Smooth muscle cell (in vitro differentiated cells): ENCODE data around the gene PDE1A. TPM values are rescaled to one million over a fixed set of nuclear protein-coding genes. Genes with fewer than 3 reads are reported as not detected.

Experiments used
- DNase-seq: peaks from one replicate; lab custom pipeline; 2025; ENCODE audit not compliant: unreplicated experiment; lab: John Stamatoyannopoulos, UW
- H2AFZ ChIP-seq: fragments of 200-600 bp; sonication (generic); 2 replicates; pipeline ENCODE4 v1.6.0; 2016; ENCODE audit warnings: antibody characterized with exemption, low read depth, mild to moderate bottlenecking
- H3F3A ChIP-seq: fragments of 200-600 bp; sonication (generic); 2 replicates; pipeline ENCODE4 v1.6.0; 2017; ENCODE audit warnings: antibody characterized with exemption, low read depth
- H3K27ac ChIP-seq: fragments of 200-600 bp; sonication (generic); 2 replicates; pipeline ENCODE4 v1.5.1; 2016; ENCODE audit warnings: low read depth, mild to moderate bottlenecking
- H3K27me3 ChIP-seq: fragments of 200-600 bp; sonication (generic); 2 replicates; pipeline ENCODE4 v1.6.1; 2016; ENCODE audit warnings: low read depth, mild to moderate bottlenecking
- H3K36me3 ChIP-seq: fragments of 200-600 bp; sonication (generic); 2 replicates; pipeline ENCODE4 v1.5.1; 2016; ENCODE audit warnings: low read depth
- H3K4me1 ChIP-seq: fragments of 200-600 bp; sonication (generic); 2 replicates; pipeline ENCODE4 v1.5.1; 2016; ENCODE audit warnings: low read depth
- H3K4me2 ChIP-seq: fragments of 200-600 bp; sonication (generic); 2 replicates; pipeline ENCODE4 v1.6.0; 2016; ENCODE audit warnings: mild to moderate bottlenecking
- H3K4me3 ChIP-seq: fragments of 200-600 bp; sonication (generic); 2 replicates; pipeline ENCODE4 v1.5.1; 2016; ENCODE audit warnings: mild to moderate bottlenecking
- H3K79me2 ChIP-seq: fragments of 200-600 bp; sonication (generic); 2 replicates; pipeline ENCODE4 v1.6.0; 2016; ENCODE audit warnings: low read depth, mild to moderate bottlenecking
- H3K9ac ChIP-seq: fragments of 200-600 bp; sonication (generic); 2 replicates; pipeline ENCODE4 v1.6.0; 2016; ENCODE audit warnings: low read depth
- H3K9me3 ChIP-seq: fragments of 200-600 bp; sonication (generic); replicated peaks from 2 replicates; pipeline ENCODE4 v1.5.1; 2016; ENCODE audit warnings: low read depth
- H4K20me1 ChIP-seq: fragments of 200-600 bp; sonication (generic); 2 replicates; pipeline ENCODE4 v1.6.0; 2016; ENCODE audit warnings: low read depth
- CTCF ChIP-seq: fragments of 200-600 bp; sonication (generic); IDR thresholded peaks from 2 replicates; pipeline ENCODE4 v1.5.1; 2017; ENCODE audit warnings: borderline replicate concordance, mild to moderate bottlenecking, antibody characterized with exemption; ENCODE audit not compliant: insufficient read depth, poor library complexity, severe bottlenecking
- WGBS: methylation state at CpG from one replicate; pipeline ENCODE4 v1.1.7; 2016; ENCODE audit warnings: low lambda C conversion rate; 5-methylcytosine and 5-hydroxymethylcytosine counted together
- polyA plus RNA-seq: library from polyadenylated mRNA; unstranded; fragments of >200 nt; fragmentation: Nextera tagmentation; extraction: Ambion mirVana; gene quantifications from 2 replicates; pipeline ENCODE4 v1.2.1, GENCODE V29; 2016
- total RNA-seq: library from RNA; depleted of rRNA; stranded (reverse); fragments of >200 nt; gene quantifications from 2 replicates; pipeline ENCODE4 v1.2.3, GENCODE V29; 2014

Gene PDE1A
- total and polyA plus RNA-seq, 2 experiments from 2014 or later, result 0.58 to 0.96 TPM

GRCh38 chr2:182245963-182246362 is 180.9 kb downstream of the PDE1A start:
- H3K4me2 ChIP-seq, result no peak overlapping the region
- H3K9ac ChIP-seq, result no peak overlapping the region
- H3K9me3 ChIP-seq, result no peaks in the 10 kb centered on the region
- no peak overlapping the region for H3K4me3 ChIP-seq
- H3K4me1 ChIP-seq, result peaks cover 15% of the 10 kb centered on the region
- H3K79me2 ChIP-seq, result no peaks in the 10 kb centered on the region
- H3K27ac ChIP-seq, result no peak overlapping the region
- no peak overlapping the region for H2AFZ ChIP-seq
- no peaks in the 10 kb centered on the region for H3F3A ChIP-seq
- H3K27me3 ChIP-seq, result no peaks in the 10 kb centered on the region
- no peak for DNase-seq
- no peaks in the 10 kb centered on the region for H4K20me1 ChIP-seq
- no peaks in the 10 kb centered on the region for H3K36me3 ChIP-seq
- TF ChIP-seq CTCF, result no peak

GRCh38 chr2:182242609-182243008 is 184.2 kb downstream of the PDE1A start:
- Histone ChIP-seq H3K4me1 (peaks cover 15% of the 10 kb centered on the region), H3K4me2 (no peak overlapping the region), H4K20me1 (no peaks in the 10 kb centered on the region), H3F3A (no peaks in the 10 kb centered on the region), H2AFZ (no peak overlapping the region), H3K36me3 (no peaks in the 10 kb centered on the region), H3K9me3 (no peaks in the 10 kb centered on the region), H3K79me2 (no peaks in the 10 kb centered on the region), H3K9ac (no peak overlapping the region), H3K27me3 (no peaks in the 10 kb centered on the region), H3K4me3 (no peak overlapping the region), H3K27ac (no peak overlapping the region)
- 71% methylated on average over 4 of the region's 5 CpGs for WGBS
- no peak for DNase-seq
- TF ChIP-seq CTCF, result no peak

- H3K9me3 ChIP-seq, result no peaks in the 10 kb centered on the region
- 93% methylated on average over 1 of the region's 1 CpG for WGBS
- no peaks in the 10 kb centered on the region for H3F3A ChIP-seq
- no peak overlapping the region for H3K4me2 ChIP-seq
- no peaks in the 10 kb centered on the region for H3K27me3 ChIP-seq
- DNase-seq, result no peak
- no peaks in the 10 kb centered on the region for H3K79me2 ChIP-seq
- H4K20me1 ChIP-seq, result no peaks in the 10 kb centered on the region
- no peak for TF ChIP-seq CTCF
- H3K27ac ChIP-seq, result no peak overlapping the region
- H3K36me3 ChIP-seq, result no peaks in the 10 kb centered on the region
- H3K4me3 ChIP-seq, result no peak overlapping the region
- H3K9ac ChIP-seq, result no peak overlapping the region
- H3K4me1 ChIP-seq, result peaks cover 15% of the 10 kb centered on the region
- H2AFZ ChIP-seq, result no peak overlapping the region
Observed at GRCh38 chr2:182241936-182242335, 184.9 kb downstream of the PDE1A start.

GRCh38 chr2:182240862-182241371 is 185.9 kb downstream of the PDE1A start:
- no peak overlapping the region for H3K27ac ChIP-seq
- no peak overlapping the region for H3K4me2 ChIP-seq
- 56% methylated on average over 5 of the region's 5 CpGs for WGBS
- no peak overlapping the region for H3K4me3 ChIP-seq
- DNase-seq, result no peak
- no peaks in the 10 kb centered on the region for H3K9me3 ChIP-seq
- peaks cover 15% of the 10 kb centered on the region for H3K4me1 ChIP-seq
- peak overlapping the region; percentile 61 for H2AFZ ChIP-seq
- no peaks in the 10 kb centered on the region for H4K20me1 ChIP-seq
- H3K36me3 ChIP-seq, result no peaks in the 10 kb centered on the region
- H3K9ac ChIP-seq, result no peak overlapping the region
- no peaks in the 10 kb centered on the region for H3K27me3 ChIP-seq
- TF ChIP-seq CTCF, result peak; percentile 45
- H3F3A ChIP-seq, result no peaks in the 10 kb centered on the region
- no peaks in the 10 kb centered on the region for H3K79me2 ChIP-seq
